GM23248 (cell line): ENCODE results near the gene ZNF574.

Experiments used
- EZH2 ChIP-seq: fragments of 200-600 bp; sonication (generic); IDR thresholded peaks from 2 replicates; pipeline ENCODE4 v1.6.1; 2018; ENCODE audit warnings: antibody characterized with exemption, mild to moderate bottlenecking; ENCODE audit not compliant: insufficient read depth, poor library complexity, severe bottlenecking
- EZH2phosphoT487 ChIP-seq: fragments of 200-600 bp; sonication (generic); IDR thresholded peaks from 2 replicates; pipeline ENCODE4 v1.6.1; 2018; ENCODE audit warnings: antibody characterized with exemption, moderate library complexity, mild to moderate bottlenecking, low read depth; ENCODE audit not compliant: insufficient read depth

- TF ChIP-seq EZH2phosphoT487 (no peak), EZH2 (no peak)
These were observed 47.8 kb downstream of the ZNF574 start for GRCh38 chr19:42123765-42124164.
